Gastroesophageal sphincter (tissue), 4 donors: ENCODE results near the gene SIPA1L3. TPM values are rescaled to one million over a fixed set of nuclear protein-coding genes. Genes with fewer than 3 reads are reported as not detected.

ENCODE experiments used
- ATAC-seq: fragments of 150-250 bp; one replicate; pipeline ENCODE4 v1.9.1; 2016; ENCODE audit warnings: mild to moderate bottlenecking, moderate library complexity
- H3K27ac ChIP-seq, 4 donors: fragments of 200-600 bp; sonication (generic) in 3 of 4; 1 replicate in 3 of 4; 2 replicates in 1 of 4; pipeline ENCODE4 v1.5.1; 2016 to 2019
- H3K27me3 ChIP-seq: fragments of 200-600 bp; sonication (generic); one replicate; pipeline ENCODE4 v1.5.1; 2019
- H3K36me3 ChIP-seq, 2 donors: fragments of 200-600 bp; sonication (generic); one replicate each; pipeline ENCODE4 v1.5.1; 2019; ENCODE audit warnings: control low read depth in 1 of 2
- H3K4me1 ChIP-seq, 3 donors: fragments of 200-600 bp; sonication (generic); 1 replicate in 2 of 3; 2 replicates in 1 of 3; pipeline ENCODE4 v1.5.1; 2016 to 2019; ENCODE audit warnings: control low read depth in 2 of 3
- H3K4me3 ChIP-seq, 2 donors: fragments of 200-600 bp; sonication (generic); one replicate each; pipeline ENCODE4 v1.5.1; 2019; ENCODE audit warnings: mild to moderate bottlenecking in 1 of 2, moderate library complexity in 1 of 2
- H3K9me3 ChIP-seq, 3 donors: fragments of 200-600 bp; sonication (generic); one replicate each; pipeline ENCODE4 v1.5.1; 2017 to 2019; ENCODE audit warnings: control low read depth in 2 of 3
- EP300 ChIP-seq: sonication (generic); formaldehyde crosslinking; IDR thresholded peaks from one replicate; pipeline ENCODE4 v1.6.1; 2017; ENCODE audit warnings: antibody characterized with exemption, mild to moderate bottlenecking
- POLR2A ChIP-seq, 2 donors: fragments of 450-650 bp; IDR thresholded peaks; one replicate each; pipeline ENCODE4 v1.6.1; 2017; ENCODE audit warnings: antibody characterized with exemption in 2 of 2, mild to moderate bottlenecking in 2 of 2, moderate library complexity in 1 of 2
- POLR2AphosphoS5 ChIP-seq: sonication (generic); formaldehyde crosslinking; IDR thresholded peaks from one replicate; pipeline ENCODE4 v1.6.1; 2017; ENCODE audit warnings: antibody characterized with exemption
- WGBS, 2 donors: methylation state at CpG; one replicate each; pipeline ENCODE4 v1.1.5; 2018; ENCODE audit warnings: low coverage in 1 of 2; 5-methylcytosine and 5-hydroxymethylcytosine counted together
- total RNA-seq, 4 donors: library from RNA; depleted of rRNA; stranded (reverse); fragments of >200 nt; gene quantifications; one replicate each; pipeline ENCODE4 v1.1.0, GENCODE V29; 2016
- TF ChIP-seq, protein P1 (sequence below), 4 experiments: fragments of 200-600 bp in 2 of 4; fragments of 450-650 bp in 2 of 4; sonication (generic) in 1 of 4; IDR thresholded peaks; one replicate each; pipeline ENCODE4 v1.5.1; 2017 to 2019; ENCODE audit warnings: antibody characterized with exemption in 4 of 4, mild to moderate bottlenecking in 2 of 4, moderate library complexity in 2 of 4

SIPA1L3 gene
- total RNA-seq, 4 donors from 2014 or later: 5.9 to 20.2 (median 11.8) TPM

DNA sequence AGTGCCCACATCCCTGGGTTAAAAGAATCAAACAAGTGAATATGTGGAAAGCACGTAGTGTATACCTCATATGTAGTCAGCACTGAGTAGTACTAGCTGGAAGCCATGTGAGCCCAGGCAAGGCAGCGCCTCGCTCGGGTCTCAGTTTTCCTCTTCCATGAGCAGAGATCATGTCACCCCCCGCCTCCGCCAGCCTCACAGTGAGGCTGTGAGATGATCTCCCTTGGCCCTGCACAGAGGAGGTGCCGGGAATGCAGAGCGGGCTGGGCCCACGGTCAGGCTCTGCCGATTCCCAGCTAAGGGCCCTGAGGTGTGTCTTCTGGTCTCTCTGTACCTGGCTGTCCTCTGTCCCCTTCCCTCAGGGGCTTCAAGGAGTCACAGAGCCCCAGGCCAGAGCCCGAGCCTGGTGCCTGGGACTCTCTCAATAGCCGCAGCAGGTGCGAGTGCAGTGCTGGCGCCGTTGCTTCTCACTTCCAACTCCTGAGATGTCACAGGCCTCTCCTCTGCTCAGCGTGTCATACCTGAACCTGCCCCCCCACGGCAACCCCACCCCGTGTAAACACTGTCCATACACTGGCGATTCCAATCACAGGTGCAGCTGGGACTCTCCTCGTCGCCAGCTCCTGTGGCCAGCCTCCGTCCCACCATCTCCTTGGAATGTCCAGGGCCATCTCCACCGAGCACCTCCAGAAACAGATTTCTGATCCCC is 290.1 kb downstream of the SIPA1L3 start:
- Histone ChIP-seq H3K4me3 (no peak overlapping the region), H3K27ac (no peak overlapping the region), H3K36me3 (peaks cover 0 to 78% of the 10 kb centered on the region in 2 donors), H3K27me3 (no peaks in the 10 kb centered on the region), H3K9me3 (no peaks in the 10 kb centered on the region), H3K4me1 (no peaks in the 10 kb centered on the region)
- WGBS, 2 donors: 92 to 95% methylated on average over 7 to 8 of the region's 23 CpGs
- ATAC-seq: no peak
- no peak for TF ChIP-seq POLR2A (IDR thresholded peaks at IDR 0.05)
- TF ChIP-seq, protein P1, sequence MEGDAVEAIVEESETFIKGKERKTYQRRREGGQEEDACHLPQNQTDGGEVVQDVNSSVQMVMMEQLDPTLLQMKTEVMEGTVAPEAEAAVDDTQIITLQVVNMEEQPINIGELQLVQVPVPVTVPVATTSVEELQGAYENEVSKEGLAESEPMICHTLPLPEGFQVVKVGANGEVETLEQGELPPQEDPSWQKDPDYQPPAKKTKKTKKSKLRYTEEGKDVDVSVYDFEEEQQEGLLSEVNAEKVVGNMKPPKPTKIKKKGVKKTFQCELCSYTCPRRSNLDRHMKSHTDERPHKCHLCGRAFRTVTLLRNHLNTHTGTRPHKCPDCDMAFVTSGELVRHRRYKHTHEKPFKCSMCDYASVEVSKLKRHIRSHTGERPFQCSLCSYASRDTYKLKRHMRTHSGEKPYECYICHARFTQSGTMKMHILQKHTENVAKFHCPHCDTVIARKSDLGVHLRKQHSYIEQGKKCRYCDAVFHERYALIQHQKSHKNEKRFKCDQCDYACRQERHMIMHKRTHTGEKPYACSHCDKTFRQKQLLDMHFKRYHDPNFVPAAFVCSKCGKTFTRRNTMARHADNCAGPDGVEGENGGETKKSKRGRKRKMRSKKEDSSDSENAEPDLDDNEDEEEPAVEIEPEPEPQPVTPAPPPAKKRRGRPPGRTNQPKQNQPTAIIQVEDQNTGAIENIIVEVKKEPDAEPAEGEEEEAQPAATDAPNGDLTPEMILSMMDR (IDR thresholded peaks at IDR 0.05): no peak
- TF ChIP-seq EP300: no peak

DNA sequence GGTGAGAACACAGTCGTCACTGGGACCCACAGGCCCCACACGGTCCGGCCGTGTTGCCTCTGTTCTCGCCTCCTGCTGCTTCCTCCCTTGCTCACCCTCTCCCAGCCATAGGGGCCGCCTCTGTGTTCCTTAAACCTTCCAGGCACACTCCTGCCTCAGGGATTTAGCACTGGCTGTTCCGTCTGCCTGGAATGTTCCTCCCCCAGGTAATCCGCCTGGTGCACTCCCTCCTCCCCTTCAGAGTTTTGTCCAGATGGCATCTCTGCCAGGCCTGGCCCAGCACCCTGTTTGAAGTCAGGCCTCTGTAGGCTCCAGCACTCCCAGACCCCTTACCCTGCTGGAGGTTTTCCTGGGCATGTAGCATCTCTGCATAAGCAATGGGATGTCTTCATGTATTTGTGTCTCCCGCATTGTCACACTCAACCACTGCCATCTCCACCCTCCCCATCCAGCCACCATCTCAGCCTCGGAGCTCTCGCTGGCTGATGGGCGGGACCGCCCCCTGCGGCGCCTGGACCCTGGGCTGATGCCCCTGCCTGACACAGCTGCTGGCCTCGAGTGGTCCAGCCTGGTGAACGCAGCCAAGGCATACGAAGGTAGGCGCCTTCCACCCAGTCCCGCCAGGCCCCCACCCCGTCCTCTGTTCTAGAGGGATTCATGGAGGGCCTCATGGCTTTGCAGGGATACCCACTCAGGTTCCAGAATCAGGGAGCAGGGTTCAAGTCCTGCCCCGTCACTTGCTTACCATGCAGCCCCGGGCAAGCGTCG is 291.1 kb downstream of the SIPA1L3 start:
- no peaks in the 10 kb centered on the region for H3K4me1 ChIP-seq
- no peaks in the 10 kb centered on the region for H3K9me3 ChIP-seq
- H3K27me3 ChIP-seq: peaks cover 9% of the 10 kb centered on the region
- no peak overlapping the region for H3K4me3 ChIP-seq
- TF ChIP-seq, protein P1 (IDR thresholded peaks at IDR 0.05): no peak
- TF ChIP-seq POLR2A (IDR thresholded peaks at IDR 0.05): no peak
- TF ChIP-seq POLR2AphosphoS5: no peak
- no peak for TF ChIP-seq EP300
- 90 to 93% methylated on average over 3 to 8 of the region's 25 CpGs for WGBS, 2 donors
- no peak overlapping the region for H3K27ac ChIP-seq
- no peak for ATAC-seq
- H3K36me3 ChIP-seq: peaks cover 0 to 80% of the 10 kb centered on the region in 2 donors

DNA sequence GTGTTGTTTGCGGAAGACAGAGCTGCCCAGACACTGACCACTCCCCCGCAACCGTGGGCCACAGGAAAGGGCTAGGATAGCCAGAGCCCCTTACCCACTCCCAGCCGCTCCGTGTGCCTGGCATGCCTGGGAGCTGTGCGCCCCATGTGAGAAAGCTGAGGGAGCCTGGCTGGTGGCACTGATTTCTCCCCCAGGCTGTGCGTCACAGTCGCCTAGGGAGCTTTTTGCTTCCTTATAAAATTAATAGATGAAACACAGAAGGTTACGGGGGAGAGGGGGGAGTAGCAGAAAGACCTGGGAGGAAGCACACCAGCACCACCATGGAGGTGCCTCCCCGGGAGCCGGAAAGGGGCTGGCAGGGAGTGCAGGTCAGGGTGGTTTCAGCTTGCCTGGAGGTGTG is 292.3 kb downstream of the SIPA1L3 start:
- H3K4me3 ChIP-seq: no peak overlapping the region
- no peaks in the 10 kb centered on the region for H3K4me1 ChIP-seq
- no peak overlapping the region for H3K27ac ChIP-seq
- 60 to 100% methylated on average over 1 to 2 of the region's 11 CpGs for WGBS, 2 donors
- peaks cover 0 to 81% of the 10 kb centered on the region in 2 donors for H3K36me3 ChIP-seq
- TF ChIP-seq POLR2A (IDR thresholded peaks at IDR 0.05): no peak
- TF ChIP-seq POLR2AphosphoS5: no peak
- TF ChIP-seq, protein P1 (IDR thresholded peaks at IDR 0.05): no peak
- TF ChIP-seq EP300: no peak
- peaks cover 20% of the 10 kb centered on the region for H3K27me3 ChIP-seq
- H3K9me3 ChIP-seq: no peaks in the 10 kb centered on the region
- no peak for ATAC-seq

DNA sequence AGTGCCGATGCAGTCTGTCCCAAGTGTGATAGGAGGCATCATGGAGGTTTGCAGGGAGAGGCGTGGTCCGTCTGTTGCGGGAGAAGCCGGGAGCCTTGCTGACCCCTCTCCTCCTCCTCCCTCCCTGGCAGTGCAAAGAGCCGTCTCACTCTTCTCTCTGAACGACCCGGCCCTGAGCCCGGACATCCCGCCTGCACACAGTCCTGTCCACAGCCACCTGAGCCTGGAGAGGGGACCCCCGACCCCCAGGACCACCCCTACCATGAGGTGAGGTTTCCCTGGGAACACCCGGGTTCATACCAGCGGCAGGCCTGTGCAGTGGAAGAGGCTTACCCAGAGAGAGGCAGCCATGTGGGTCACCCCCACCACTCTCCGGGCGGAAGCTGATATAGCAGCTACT is 294.7 kb downstream of the SIPA1L3 start:
- 88% methylated on average over 1 of the region's 15 CpGs; no CpG with 5 or more reads in 1 of the 2 donors for WGBS, 2 donors
- no peak overlapping the region for H3K4me3 ChIP-seq
- no peaks in the 10 kb centered on the region for H3K9me3 ChIP-seq
- H3K27ac ChIP-seq: no peak overlapping the region
- TF ChIP-seq POLR2AphosphoS5 (no peak), POLR2A (IDR thresholded peaks at IDR 0.05) (no peak), EP300 (no peak)
- TF ChIP-seq, protein P1 (IDR thresholded peaks at IDR 0.05): no peak
- H3K36me3 ChIP-seq: peaks cover 0 to 94% of the 10 kb centered on the region in 2 donors
- ATAC-seq: no peak
- no peaks in the 10 kb centered on the region for H3K4me1 ChIP-seq
- H3K27me3 ChIP-seq: peaks cover 27% of the 10 kb centered on the region
